HG03196 (cell line): ENCODE results near the gene GRM3.
"Not testable (repeated sequence)": the region's sequence is repeated elsewhere in the genome, so short reads cannot be mapped to it uniquely, and the experiment has no call there.

Source experiments
- ATAC-seq: cut with Tn5 transposase; IDR thresholded peaks from one replicate; pipeline ENCODE4 v1.9.1; 2021; ENCODE audit not compliant: unreplicated experiment

Gene GRM3

DNA sequence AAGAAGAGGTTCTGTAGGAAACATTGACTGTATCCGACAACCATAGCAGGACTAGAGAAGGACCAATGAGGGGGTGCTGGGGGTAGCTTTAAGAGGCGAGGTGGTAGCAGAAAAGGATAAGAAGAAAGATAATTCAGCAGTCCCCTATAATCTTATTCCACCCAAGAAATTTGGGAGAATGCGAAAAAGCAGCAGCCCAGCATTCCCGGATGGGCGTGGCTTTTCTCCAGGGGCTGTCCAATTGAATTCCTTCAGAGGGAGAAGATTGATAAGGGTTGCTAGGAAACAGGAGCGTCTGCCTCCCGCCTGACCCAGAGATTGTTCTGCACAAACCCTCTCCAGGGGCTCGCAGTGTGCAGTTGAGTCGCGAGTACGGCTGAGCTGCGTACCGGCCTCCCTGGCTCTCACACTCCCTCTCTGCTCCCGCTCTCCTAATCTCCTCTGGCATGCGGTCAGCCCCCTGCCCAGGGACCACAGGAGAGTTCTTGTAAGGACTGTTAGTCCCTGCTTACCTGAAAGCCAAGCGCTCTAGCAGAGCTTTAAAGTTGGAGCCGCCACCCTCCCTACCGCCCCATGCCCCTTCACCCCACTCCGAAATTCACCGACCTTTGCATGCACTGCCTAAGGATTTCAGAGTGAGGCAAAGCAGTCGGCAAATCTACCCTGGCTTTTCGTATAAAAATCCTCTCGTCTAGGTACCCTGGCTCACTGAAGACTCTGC is at the start of gene GRM3:
TSS of gene GRM3 (plus strand) at position 349 of the 721 bp plus-strand sequence. CDS start 121,237 bp downstream, outside the sequence.
- ATAC-seq, result no peak

DNA sequence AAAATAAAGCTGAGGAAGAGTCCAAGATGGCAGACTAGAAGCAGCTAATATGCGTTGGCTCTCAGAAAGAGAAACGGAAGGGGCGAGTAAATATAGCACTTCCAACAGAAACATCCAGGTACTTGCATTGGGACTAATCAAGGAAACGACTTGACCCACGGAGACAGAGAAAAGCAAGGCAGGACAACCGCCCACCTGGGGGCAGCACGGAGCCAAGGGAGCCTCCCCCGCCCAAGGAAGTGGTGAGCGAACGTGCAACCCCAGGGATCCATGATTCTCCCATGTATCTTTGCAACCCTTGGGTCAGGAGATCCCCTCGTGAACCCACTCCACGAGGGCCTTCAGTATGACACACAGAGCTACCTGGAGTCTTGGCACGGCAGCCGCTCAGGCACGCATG is 45.4 kb upstream of the GRM3 start:
- ATAC-seq, result no peak

DNA sequence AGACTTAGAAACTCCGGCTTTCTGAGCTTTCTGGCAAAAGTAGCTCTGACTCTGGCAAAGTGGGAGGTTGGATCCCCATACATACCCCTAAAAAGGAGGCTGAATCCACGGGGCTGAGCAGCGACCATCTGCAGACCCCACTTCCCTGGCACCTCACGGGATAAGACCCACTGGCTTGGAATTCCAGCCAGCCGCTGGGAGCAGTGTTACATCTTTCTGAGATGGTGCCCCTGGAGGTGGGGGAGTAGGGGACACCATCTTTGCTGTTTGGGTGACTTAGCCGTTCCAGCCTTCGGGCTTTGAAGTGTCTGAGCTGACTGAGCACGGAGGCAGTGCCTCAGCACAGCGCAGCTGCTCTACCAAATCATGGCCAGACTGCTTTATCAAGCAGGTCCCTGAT is 45.0 kb upstream of the GRM3 start:
- ATAC-seq, result no peak

DNA sequence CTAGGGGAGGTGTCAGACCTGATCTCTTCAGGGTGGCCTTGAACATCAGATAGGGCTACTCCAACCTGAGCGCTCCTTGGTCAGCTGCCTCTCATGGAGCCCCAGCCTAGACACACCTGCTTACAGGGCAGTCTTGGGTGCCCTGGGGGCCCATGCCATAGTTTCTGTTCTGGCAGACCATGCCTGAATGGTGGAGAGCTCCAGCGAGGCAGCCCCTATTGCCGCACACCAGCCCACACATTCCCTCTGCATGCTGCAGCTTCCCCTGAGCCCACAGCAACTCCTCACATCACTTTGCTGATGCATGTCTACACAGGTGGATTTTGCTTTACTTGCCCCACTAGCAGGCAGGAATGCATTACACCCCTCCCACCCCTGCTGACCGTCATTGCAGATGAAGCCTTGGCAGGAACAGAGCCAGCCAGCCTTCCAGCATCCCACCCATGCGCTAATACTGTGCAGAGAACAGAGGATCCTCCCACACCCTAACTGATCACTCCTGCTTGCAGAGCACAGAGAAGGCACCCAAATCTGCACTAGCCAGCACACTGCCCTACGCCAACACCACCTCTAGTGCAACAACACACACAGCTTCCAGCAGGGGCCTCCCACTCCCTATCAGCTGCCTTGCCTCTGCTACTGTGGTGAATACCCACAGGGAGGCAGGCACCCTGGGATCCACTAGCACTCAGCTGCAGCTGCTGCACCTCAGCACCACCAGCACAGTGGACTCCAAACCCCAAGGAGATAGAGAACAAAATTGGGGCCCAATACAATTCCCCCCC is 43.0 kb upstream of the GRM3 start:
- ATAC-seq, result no peak

DNA sequence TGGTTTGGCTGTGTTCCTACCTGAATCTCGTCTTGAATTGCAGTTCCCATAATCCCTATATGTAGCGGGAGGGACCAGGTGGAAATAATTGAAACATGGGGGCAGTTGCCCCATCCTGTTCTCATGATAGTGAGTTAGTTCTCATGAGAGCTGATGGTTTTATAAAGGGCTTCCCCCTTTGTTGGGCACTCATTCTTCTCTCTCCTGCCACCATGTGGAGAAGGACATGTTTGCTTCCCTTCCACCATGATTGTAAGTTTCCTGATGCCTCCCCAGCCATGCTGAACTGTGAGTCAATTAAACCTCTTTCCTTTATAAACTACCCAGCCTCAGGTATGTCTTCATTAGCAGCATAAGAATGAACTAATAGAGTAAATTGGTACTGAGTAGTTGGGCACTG is 28.0 kb upstream of the GRM3 start:
- ATAC-seq, result not testable (repeated sequence)

DNA sequence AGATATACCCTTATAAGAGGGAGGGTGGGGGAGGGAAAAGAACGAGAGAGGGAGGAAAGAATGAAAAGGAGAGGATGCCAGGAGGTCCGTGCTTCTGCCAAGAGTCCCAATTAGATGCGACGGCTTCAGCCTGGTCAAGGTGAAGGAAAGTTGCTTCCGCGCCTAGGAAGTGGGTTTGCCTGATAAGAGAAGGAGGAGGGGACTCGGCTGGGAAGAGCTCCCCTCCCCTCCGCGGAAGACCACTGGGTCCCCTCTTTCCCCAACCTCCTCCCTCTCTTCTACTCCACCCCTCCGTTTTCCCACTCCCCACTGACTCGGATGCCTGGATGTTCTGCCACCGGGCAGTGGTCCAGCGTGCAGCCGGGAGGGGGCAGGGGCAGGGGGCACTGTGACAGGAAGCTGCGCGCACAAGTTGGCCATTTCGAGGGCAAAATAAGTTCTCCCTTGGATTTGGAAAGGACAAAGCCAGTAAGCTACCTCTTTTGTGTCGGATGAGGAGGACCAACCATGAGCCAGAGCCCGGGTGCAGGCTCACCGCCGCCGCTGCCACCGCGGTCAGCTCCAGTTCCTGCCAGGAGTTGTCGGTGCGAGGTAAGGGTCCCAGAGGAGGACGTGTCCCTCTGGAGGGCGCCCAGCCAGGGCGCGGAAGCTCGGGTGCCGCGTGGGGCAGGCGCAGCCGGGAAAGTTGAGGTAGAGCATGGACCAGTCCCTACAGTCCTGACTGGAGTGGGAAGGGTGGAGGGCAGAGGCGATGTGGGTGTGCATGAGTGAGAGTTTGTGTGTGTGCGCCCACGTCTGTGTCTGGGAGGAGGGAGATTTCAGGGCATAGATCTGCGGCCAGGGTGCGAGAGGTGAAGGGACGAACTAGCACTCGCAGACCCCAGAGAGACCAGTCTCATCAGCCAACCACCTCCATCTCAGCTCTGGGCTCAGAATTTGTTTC is 844 bp downstream of the GRM3 start:
- ATAC-seq, result no peak

DNA sequence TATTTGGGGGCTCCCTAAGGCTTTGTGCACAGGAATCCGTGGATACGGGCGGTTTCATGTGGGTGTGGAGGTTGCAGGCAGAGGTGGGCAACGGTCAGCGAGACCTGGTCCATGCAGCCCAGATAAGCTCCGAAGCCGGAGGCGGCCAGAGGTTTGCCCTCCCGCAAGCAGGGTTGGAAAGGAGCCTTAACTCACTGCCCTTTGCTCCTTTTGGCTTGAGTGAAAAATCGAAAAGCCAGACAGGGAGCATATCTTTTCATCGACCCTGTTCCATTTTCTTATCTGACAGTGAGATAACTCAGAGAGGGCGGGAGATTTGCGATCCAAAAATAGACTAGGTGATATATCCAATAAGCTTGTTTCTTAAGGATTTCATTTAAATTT is 1.5 kb downstream of the GRM3 start:
- ATAC-seq, result no peak

DNA sequence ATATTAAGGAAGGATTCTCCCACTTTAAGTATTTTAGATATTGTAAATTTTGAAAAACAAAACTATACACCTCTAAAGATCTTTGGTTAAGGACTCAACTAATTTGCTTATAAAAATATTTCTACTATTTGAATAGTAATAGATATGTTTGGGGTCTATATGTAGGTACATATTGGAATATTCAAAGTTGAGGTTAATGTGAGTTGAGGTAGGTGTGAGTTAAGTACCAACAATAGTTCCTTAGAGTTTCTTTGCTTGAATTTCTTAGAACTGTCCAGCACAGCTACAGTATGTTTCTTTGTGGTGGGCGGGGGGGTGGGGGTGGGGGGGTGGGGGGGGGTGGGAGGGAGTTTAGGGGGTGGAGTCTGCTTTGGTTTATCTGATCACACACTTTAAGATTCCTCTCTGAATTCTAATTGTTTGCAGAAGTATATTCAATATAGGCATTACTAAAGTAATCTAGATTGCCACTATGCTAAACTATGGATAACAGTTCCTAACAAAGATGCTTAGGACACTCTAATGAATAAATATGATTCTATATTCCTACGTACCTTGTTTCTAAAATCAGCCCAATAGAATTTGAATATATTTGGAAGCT is 2.1 kb downstream of the GRM3 start:
- ATAC-seq, result no peak

DNA sequence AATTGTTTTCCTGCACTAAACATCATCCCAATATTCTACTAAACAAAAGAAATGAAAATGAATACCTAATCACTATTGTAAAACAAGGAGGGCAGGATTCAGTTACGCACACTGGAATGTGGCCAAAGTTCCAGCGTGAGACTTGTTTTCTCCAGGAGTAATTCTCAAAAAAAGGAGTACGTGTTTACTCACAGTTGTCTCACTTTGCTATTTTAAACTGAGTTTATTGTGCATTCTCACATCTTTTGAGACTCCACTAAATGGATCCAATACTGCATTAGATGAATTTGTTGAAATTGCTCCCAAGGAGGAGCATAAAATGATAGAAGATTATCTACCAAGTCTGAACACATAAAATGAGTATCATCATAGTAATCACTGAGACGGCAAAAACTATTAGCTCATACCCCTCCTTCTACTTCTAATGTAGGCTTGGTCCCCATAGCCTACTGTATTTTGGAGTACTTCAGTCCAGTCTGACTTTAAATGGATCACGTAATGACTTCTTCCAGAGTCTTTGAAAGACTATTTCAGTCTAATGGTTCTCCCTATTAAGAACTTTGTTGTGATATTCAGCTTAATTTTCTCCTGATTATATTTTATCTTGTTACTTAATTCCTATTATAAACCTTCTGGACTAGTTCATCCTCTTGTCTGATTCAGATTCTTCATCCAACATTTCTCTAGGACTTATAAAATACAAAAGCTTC is 3.8 kb downstream of the GRM3 start:
- ATAC-seq, result no peak

DNA sequence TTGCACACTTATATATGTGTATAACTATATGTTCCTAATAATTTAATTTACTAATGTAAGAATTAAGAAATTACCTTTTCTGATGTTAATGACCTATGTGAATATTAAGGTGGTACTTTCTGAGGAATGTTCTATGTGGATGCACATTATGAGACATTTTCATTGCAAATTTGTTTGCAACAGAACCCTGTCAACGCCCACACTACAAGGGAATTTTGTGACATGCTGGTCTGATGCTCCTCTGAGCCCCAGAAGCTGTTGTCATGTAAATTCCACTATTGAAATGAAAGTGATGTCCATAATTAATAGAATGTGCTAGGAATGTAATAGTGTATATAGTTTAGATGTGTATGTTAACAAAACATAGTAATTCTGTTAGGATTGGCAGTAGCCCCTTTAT is 4.5 kb downstream of the GRM3 start:
- ATAC-seq, result no peak

DNA sequence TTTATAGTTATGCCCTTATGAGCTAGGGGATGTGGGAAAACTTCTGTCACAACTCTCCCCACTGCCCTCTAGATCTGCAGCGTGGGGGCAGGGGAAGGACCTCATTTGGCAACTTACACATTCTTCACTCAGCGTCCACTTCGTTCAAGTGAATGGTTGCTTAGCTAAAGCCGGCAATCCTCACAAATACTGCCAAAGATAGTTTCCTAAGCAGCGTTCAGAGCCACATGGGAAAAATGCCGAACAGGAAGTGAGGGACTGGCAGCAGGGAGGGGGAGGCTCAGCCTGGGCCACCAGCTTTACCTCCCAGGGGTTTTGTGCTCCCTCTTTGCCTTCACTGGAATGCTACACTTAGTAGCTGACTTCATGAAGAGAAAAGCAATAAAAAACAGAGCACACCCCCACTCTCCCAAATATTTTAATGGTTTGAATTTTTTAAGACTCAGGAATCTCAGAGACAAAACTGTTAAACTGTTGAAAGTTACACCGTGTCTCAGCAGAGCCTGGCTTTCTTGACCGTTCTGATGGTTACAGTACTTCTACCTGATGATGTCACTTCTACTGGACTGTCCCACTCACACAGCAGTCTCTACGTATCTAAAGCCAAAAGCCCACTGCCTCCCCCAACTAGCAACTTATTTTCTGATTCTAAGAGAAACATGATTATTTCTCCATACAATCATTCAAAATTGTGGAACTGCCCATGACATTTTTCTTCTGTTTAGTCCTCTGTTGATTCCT is 10.4 kb downstream of the GRM3 start:
- ATAC-seq, result no peak

DNA sequence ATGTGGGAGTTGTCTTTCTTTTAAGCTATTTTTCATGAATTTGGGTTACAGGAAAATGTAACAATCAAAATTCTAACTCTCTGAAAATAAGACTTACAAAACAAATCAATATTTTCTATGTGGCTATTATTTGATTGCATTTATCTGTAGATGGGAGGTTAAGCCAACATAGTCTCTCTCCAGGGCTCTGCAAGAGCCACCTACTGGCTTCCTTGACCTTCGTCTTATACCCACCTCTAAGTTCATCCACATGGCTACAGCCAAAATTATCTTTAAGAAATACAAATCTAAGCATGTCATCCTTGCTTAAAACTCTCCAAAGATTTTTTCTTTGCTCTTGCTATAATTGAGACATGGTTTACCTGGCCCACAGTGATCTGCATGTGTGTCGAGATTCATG is 14.2 kb downstream of the GRM3 start:
- no peak for ATAC-seq

DNA sequence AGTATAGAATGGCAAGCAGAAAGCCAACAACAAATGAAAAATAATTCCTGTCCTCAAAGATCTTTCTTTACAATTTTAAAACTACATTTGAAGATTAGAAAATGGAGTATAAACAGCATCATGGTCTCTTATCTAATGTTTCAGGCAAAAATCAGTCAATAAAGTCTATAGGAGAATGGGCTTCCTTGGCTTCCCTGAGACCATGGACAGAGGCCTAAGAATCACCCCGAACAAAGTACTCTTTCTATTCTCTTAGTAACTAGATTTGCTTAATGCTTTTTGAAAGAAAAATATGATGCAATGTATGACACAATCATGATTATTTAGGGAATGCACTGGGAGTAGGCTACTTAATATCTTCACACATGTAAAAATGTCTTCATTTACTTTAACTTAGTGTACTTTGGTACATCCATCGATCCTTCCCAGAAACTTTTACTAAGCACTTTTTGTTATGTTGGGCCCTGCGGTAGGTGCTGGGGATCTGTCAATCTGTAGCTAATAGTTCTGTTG is 17.3 kb downstream of the GRM3 start:
- ATAC-seq, result no peak

DNA sequence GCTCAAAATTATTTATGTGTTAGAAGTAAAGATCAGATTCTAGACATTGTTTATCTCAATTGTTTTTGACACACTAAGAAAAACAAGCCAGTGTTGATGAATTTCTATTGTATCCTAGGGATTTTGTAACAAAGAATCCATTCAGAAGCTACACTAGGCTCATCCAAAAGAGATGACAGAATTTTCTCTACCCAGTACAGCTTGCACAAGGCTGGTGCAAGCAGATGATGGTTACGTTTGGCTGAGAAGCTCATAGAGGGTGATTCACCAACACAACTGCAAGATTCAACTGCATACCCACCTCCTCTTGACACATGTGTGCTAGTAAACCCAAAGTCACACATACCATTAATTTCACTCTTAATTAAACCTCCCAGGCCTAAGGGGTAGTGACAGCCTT is 20.8 kb downstream of the GRM3 start:
- no peak for ATAC-seq

DNA sequence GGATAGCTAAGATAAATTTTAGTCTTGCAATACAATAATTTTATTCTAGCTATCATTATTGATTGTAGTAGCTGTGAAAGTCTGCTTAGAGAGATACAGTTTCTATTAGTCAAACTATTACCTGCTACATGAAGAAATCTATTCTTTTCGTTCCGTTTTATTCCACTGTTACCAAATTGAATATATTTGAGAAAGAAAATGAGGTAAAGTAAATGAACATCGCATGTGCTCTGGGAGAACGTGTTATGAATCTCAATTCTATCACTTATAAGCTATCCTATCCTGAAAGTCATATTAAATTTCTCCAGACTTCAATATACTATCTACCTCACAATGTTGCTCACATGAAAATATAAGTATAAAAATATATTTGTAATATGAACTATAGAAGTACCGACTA is 21.3 kb downstream of the GRM3 start:
- ATAC-seq, result no peak

DNA sequence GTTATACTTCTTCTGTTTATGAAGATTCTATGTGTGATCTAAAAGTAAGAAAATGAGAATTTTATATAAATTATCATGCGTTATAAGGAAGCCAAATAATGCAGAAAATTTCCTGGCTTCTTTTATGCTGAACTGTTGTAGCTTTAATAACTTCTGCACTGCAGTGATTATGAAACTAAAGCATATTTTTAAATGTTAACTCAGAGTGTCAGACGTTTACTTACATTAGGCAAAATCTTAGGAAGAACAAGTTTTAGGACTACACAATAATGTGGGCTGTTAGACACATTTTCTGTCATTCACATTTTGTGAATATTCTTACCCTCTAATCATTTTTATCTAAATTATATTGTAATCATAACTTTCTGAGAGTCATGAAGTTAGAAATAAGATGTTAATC is 22.0 kb downstream of the GRM3 start:
- no peak for ATAC-seq

DNA sequence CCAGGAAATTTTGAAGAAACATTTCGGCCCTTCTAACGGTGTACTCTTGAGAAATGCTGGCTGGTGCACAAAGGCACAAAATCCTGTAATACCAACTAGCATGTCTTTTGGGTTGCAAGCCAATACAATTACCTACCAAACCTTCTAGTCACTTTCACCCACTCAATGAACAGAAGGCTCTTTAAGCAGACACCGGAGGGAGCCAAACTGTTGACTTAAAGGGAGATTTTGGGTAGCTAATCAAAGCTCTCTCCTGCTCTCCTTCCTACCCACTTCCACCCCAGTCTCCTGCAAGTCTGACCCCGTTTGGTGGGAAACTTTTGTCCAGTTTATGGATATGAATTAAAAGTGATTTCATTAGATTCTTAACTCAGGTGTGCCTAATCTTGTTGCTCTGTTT is 24.0 kb downstream of the GRM3 start:
- ATAC-seq, result no peak

DNA sequence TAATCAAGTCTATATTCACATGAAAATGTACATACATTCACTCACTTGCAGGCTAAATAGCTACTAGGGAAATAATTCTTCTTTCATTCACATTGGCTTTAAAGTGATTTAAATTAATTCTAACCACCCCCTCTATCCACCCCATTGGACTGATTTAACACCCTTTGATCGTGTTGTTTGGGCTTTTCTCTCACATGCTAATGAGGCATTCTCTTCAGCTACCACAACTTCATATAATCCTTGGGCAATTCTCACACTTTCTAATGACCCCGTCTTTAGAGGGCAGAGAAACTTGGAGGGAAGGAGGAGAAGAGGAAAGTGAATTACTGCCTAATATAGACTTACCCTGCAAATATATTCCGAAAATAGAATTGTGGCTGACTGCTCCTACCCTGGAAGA is 24.6 kb downstream of the GRM3 start:
- ATAC-seq, result no peak

DNA sequence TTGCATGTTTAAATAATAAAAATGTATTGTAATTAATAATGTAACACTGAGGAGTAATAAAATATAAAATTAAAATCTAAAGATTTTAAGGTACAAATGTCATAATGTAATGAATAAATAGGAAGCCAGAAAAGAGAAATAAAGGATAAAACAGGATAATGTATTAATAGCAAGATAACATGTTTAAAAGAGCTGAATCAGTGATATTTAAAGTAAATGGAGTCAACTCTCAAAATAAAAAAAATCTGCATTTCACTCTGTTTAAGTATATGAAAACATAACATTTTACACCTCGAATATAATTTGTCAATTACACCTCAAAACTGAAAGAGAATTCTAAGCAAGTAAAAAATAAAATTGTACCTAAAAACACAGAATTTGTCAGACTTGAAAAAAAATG is 44.1 kb downstream of the GRM3 start:
- no peak for ATAC-seq

DNA sequence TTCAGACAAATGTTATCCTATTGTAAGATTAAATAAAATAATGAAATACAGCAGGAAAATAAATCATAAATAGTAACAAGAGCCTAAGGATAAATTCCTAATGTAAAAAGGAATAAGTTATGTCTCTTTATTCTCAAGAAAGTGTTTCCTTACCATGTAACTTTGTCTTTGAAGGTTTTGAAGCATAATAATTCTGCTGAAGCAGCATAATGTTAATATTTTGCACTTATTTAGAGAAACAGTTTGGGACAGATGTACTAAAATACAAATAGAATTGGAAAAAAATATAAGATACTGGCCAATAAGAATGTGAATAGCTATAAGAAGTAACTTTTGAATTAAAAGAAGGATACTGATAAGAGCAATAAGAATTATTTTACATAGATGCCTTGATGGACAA is 45.7 kb downstream of the GRM3 start:
- ATAC-seq, result no peak
